GM19043 (cell line): ENCODE measurements around the gene SH3RF3.

Experiments used
- ATAC-seq: cut with Tn5 transposase; IDR thresholded peaks from one replicate; pipeline ENCODE4 v1.9.1; 2021; ENCODE audit warnings: low read depth; ENCODE audit not compliant: unreplicated experiment

The SH3RF3 gene

DNA sequence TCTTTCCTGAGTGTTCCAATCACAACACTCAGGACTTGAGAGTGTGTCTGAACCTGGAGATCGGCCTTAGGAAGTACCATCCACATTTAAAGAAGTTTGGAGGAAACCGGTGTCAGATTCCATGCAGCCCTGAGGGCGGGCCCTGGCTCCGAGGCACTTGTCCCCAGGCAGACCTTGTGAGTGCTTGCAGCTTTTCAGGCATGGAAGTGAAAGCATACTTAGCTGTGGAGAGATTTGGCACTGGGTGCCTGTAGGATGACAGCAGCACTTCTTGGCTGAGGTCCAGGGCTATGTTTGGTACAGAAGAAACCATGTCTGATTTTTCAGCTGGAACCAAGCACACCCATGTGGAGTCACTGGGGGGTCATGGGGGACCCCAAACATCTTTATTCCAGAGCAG, 253.9 kb downstream of the SH3RF3 start:
- ATAC-seq = no peak

- no peak for ATAC-seq
Measured at GRCh38 chr2:109383505-109384307, 254.7 kb downstream of the SH3RF3 start.

GRCh38 chr2:109384308-109385271, 255.6 kb downstream of the SH3RF3 start:
- ATAC-seq = no peak

DNA sequence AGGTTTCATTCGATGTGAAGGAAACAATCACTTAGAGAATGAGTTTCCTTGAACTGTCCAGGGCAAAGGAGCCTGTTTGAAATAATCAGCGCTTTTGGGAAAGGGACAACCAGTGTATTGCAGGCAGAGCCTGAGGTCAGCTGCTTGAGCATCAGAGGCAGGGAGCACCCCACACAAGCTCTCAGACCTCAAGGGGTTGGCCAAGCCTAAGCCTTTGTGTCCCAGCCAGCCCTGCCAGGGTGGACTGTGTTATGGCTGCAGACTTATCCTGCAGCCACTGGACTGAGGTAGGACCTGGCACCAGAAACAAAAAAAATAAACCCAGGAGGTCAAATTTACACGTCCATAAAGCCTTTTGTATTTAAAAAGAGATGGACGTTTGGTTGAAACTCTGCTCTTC, 256.5 kb downstream of the SH3RF3 start:
- no peak for ATAC-seq

GRCh38 chr2:109386004-109386695, 257.1 kb downstream of the SH3RF3 start:
- no peak for ATAC-seq

- no peak for ATAC-seq
Measured at GRCh38 chr2:109387221-109387735, 258.3 kb downstream of the SH3RF3 start.

DNA sequence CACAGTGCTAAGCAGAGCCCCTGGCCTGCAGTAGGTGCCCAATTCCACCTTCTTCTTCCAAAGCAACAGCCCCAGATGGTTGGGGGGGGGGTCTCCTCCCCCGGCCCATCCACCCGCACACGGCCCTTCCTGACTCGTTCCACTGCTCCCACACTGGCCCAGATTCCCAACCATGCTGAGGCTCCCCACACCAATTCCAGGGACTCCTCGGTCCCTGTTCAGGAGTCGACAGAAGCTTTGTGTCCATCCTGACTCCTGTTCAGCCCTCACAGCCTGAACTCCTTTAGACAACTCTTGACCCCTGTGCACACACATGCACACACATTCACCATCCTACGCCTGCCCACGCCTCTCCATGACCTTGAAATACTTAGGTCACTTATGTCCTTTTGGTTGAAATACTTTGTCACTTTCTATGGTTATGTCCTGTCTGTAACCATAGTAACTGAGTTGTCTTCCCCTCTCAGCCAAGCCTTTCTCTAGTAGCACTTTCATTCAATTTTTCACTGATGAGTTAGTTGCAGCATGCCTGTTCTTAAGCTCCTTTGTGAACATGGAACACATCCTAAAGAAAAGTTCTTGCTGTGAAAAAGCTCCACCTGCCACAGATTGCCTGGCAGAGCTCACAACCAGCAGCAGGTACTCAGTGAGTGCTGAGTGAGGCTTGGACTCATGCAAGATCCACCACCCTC, 258.9 kb downstream of the SH3RF3 start:
- no peak for ATAC-seq

DNA sequence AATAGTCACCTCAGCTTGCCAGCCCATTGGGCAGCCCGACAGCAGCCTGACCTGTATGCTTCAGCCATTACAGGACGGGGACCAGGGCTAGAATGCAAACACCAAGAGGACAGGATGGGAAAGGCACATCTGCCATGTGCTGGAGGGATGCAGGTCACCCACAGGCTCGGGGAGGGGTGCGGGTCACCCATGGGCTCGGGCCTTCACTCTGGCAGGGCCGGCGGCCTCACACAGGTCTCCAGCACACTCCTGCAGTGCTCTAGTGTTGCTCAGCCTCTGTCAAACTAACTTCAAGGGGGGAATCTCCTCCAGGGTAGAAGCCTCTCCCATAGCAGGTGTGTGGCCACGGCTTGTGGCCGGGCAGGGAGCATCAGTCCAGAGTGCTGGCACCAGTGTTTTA, 262.2 kb downstream of the SH3RF3 start:
- no peak for ATAC-seq

GRCh38 chr2:109392140-109392539, 263.1 kb downstream of the SH3RF3 start:
- no peak for ATAC-seq

DNA sequence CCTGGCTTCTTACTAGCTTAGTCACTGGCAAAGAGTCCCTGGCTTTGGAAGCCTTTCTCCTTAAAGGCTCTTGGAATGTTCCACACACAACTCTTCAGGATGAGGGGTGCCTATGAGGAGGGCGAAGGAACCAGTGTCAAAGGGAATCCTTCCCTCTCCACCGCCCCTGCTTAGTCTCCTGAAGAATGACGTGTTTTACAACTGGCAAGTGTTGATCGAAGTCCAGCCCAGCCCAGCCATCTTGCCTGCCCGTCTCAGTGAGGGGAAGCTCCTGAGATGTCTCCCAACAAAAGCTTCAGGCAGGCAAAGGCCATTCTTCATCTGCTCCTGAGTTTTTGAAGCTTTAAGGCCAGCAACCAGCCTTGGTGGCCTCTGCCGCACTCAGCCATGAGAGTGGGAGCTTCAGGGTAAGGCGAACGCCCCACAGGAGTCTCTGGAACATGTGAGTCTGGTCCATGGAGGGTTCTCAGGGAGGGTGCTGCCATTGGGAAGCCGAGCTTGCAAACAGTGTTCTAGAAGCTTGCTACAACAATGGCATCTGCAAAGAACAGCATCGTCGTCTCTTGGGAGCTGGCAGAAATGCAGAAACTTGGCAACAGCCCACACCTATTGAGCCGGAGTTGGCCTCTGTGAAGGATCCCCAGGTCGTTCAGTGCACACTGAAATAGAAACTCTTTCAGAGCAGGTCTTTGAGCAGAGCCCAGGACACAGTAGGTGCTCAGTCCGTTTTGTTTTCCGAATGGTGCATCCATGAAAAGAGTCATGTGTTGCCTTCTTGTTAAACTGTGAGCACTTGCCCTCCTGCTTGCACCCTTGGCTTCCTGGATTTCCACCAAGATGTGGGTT, 264.0 kb downstream of the SH3RF3 start:
- ATAC-seq = no peak

DNA sequence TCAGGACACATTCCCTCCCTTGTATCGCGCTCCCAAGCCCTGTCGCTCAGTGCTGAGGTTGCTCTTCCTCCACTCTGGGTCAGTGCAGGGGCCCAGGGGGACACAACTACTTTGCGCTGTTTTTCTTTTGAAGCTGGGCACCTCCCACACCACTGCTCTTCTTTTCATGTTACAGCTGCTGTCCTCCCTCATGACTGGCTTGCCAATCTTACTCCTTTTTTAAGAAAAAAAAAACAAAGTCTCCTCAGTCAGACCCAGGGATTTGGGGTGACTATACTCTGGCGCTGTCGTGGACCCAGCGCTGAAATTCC, 264.6 kb downstream of the SH3RF3 start:
- ATAC-seq = no peak

DNA sequence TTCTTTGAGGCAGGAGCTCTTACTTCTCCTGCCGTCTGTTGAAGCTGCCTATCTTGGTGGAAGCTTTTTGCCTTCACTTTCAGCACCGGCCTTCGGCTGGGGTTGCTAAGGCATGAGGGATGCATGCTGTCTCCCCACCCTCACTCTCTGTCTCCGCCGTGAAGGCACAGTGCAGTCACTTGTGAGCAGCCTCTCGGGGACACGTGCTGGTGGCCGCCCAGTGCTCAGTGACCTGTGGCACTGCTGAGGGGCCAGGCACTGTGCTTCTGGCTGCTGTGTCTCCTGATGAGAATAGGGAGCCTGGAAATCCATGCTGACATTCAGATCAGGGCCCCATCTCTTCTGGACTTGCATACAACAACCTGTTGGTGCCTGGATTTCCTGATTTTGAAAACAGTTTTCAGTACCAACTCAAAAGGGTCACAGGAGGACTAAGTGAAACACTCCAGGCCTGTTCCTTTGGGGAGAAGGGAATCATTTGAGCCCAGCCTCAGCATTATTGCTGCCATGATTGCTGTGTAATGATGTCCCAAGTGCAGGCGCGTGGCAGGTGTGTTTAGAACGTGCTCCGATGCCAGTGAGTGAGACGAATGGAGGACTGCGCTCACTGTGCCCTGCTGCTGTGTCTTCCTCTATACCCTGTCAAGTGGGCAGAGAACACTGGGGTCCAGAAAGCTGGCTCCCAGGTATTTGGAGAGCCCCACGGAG, 266.6 kb downstream of the SH3RF3 start:
- no peak for ATAC-seq

- no peak for ATAC-seq
Measured at GRCh38 chr2:109396202-109397180, 267.5 kb downstream of the SH3RF3 start.

GRCh38 chr2:109397893-109398292, 268.9 kb downstream of the SH3RF3 start:
- ATAC-seq = no peak

DNA sequence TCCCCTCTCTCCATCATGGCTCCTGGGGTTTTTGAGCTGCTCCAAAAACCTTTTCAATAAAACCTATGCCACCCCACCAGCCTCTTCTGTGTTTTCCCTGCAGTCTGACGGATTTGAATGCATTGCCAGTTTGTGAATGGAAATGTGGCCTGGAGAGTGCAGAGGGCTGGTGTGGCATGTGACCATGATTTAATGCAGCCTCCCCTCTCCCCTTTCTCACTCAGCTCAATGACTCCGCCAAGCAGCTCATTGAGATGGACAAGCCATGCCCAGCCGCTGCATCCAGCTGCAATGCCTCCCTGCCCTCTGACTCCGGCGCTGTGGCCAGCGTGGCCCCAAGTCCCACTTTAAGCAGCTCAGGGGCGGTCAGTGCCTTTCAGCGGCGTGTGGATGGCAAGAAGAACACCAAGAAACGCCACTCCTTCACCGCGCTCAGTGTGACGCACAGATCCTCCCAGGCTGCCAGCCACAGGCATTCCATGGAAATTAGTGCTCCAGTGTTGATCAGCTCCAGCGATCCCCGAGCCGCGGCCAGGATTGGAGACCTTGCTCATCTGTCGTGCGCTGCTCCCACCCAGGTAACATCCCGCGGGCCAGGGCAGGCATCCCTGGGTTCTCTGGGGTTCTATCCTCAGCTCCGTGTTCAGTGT, 269.5 kb downstream of the SH3RF3 start:
- no peak for ATAC-seq

DNA sequence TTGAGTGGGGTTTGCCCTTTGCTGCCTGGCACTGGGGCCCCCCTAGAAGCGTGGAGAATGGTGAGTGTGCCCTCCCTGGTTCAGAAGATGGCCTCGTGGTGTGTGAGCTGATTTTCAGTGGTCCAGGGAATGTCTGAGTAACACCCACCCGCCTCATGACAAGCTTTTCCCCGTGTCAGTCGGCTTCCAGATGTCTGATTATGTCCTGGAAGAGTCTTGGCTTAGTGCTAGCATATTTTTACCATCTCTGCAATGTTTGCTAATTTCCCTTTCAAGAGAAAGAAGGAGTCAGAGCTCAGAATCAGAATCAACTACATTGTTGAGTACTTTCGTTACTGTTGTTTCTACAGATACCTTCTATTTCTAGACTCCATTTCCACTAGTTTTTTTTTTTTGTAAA, 270.1 kb downstream of the SH3RF3 start:
- no peak for ATAC-seq

- ATAC-seq = no peak
Measured at GRCh38 chr2:109400102-109400501, 271.1 kb downstream of the SH3RF3 start.
